Middle frontal gyrus (tissue), 1 donor: ENCODE data around the gene MRM1.

Experiments
- DNase-seq: peaks from one replicate; pipeline ENCODE4 v3.0.0-alpha.2; 2015; ENCODE audit warnings: low spot score; ENCODE audit errors: extremely low spot score

Gene MRM1

GRCh38 chr17:36631022-36631421 is 29.6 kb downstream of the MRM1 start:
- DNase-seq, result no peak

GRCh38 chr17:36632916-36633771 is 31.8 kb downstream of the MRM1 start:
- DNase-seq, result no peak

GRCh38 chr17:36640346-36640745 is 39.0 kb downstream of the MRM1 start:
- DNase-seq, result no peak

- no peak for DNase-seq
These were observed 39.5 kb downstream of the MRM1 start for GRCh38 chr17:36640836-36641235.

- no peak for DNase-seq
These were observed 40.0 kb downstream of the MRM1 start for GRCh38 chr17:36641331-36641876.

- DNase-seq, result no peak
These were observed 40.8 kb downstream of the MRM1 start for GRCh38 chr17:36641877-36642845.

- DNase-seq, result no peak
These were observed 41.8 kb downstream of the MRM1 start for GRCh38 chr17:36643086-36643685.

- DNase-seq, result no peak
These were observed 44.0 kb downstream of the MRM1 start for GRCh38 chr17:36645422-36645821.

GRCh38 chr17:36647636-36648035 is 46.3 kb downstream of the MRM1 start:
- DNase-seq, result no peak

GRCh38 chr17:36650096-36650775 is 48.9 kb downstream of the MRM1 start:
- DNase-seq, result no peak

GRCh38 chr17:36653374-36653773 is 52.0 kb downstream of the MRM1 start:
- no peak for DNase-seq

GRCh38 chr17:36653856-36654255 is 52.5 kb downstream of the MRM1 start:
- DNase-seq, result no peak

GRCh38 chr17:36655726-36656125 is 54.3 kb downstream of the MRM1 start:
- DNase-seq, result no peak

- DNase-seq, result no peak
These were observed 56.0 kb downstream of the MRM1 start for GRCh38 chr17:36657390-36657762.

- no peak for DNase-seq
These were observed 56.5 kb downstream of the MRM1 start for GRCh38 chr17:36657763-36658490.
